Measurements from ENCODE around the gene ARMC5.

ARMC5 gene

GRCh38 chr16:31473264-31473984, 14.1 kb downstream of the ARMC5 start:
- Histone ChIP-seq H3K79me2 (ENCODE audit: control insufficient read depth, low read length) (no peaks in the 10 kb centered on the region), H3K4me3 (ENCODE audit: low read length) (no peak overlapping the region), H3K9me2 (replicated peaks; ENCODE audit: control insufficient read depth, low read length) (no peaks in the 10 kb centered on the region), H4K20me1 (ENCODE audit: control insufficient read depth, insufficient read depth, low read depth, low read length) (no peaks in the 10 kb centered on the region), H3K4me1 (ENCODE audit: control insufficient read depth, low read length) (peaks cover 12% of the 10 kb centered on the region), H3K36me3 (ENCODE audit: control insufficient read depth, low read length) (no peaks in the 10 kb centered on the region), H3F3A (ENCODE audit: control insufficient read depth, insufficient read depth) (no peaks in the 10 kb centered on the region), H3K4me2 (ENCODE audit: low read length) (no peak overlapping the region), H3K9me3 (ENCODE audit: control insufficient read depth, insufficient read depth, low read length) (no peaks in the 10 kb centered on the region), H3K27ac (ENCODE audit: low read depth, low read length) (no peak overlapping the region), H3K27me3 (ENCODE audit: control insufficient read depth, low read length) (peaks cover 8% of the 10 kb centered on the region)
- no peak for TF ChIP-seq EZH2phosphoT487 (IDR thresholded peaks at IDR 0.05; ENCODE audit: borderline replicate concordance, low read length)
- TF ChIP-seq, protein P1, sequence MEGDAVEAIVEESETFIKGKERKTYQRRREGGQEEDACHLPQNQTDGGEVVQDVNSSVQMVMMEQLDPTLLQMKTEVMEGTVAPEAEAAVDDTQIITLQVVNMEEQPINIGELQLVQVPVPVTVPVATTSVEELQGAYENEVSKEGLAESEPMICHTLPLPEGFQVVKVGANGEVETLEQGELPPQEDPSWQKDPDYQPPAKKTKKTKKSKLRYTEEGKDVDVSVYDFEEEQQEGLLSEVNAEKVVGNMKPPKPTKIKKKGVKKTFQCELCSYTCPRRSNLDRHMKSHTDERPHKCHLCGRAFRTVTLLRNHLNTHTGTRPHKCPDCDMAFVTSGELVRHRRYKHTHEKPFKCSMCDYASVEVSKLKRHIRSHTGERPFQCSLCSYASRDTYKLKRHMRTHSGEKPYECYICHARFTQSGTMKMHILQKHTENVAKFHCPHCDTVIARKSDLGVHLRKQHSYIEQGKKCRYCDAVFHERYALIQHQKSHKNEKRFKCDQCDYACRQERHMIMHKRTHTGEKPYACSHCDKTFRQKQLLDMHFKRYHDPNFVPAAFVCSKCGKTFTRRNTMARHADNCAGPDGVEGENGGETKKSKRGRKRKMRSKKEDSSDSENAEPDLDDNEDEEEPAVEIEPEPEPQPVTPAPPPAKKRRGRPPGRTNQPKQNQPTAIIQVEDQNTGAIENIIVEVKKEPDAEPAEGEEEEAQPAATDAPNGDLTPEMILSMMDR (IDR thresholded peaks at IDR 0.05; ENCODE audit: low read depth, low read length, poor library complexity, severe bottlenecking) = no peak

DNA sequence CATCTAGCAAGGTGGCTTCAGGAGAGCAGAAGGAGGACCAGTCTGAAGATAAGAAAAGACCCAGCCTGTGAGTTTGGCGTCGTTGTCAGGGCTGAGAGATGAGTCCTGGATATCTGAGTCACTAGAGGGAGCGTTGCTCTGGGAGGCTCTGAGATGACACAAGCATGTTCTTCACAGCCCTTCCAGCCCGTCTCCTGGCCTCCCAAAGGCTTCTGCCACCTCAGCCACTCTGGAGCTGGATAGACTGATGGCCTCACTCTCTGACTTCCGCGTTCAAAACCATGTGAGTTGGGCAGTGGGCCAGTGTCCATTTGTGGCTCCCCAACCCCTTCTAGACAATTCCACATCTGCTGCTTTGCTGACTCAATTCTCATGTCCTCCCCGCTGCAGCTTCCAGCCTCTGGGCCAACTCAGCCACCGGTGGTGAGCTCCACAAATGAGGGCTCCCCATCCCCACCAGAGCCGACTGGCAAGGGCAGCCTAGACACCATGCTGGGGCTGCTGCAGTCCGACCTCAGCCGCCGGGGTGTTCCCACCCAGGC, 14.9 kb downstream of the ARMC5 start:
- no peak overlapping the region for H3K27ac ChIP-seq (ENCODE audit: low read depth, low read length)
- no peak for TF ChIP-seq EZH2phosphoT487 (IDR thresholded peaks at IDR 0.05; ENCODE audit: borderline replicate concordance, low read length)
- TF ChIP-seq, protein P1 (IDR thresholded peaks at IDR 0.05; ENCODE audit: low read depth, low read length, poor library complexity, severe bottlenecking) = no peak
- H3K27me3 ChIP-seq (ENCODE audit: control insufficient read depth, low read length) = peaks cover 12% of the 10 kb centered on the region
- no peaks in the 10 kb centered on the region for H3K9me3 ChIP-seq (ENCODE audit: control insufficient read depth, insufficient read depth, low read length)
- no peak overlapping the region for H3K4me3 ChIP-seq (ENCODE audit: low read length)
- no peak overlapping the region for H3K4me2 ChIP-seq (ENCODE audit: low read length)
- H3F3A ChIP-seq (ENCODE audit: control insufficient read depth, insufficient read depth) = no peaks in the 10 kb centered on the region
- no peaks in the 10 kb centered on the region for H4K20me1 ChIP-seq (ENCODE audit: control insufficient read depth, insufficient read depth, low read depth, low read length)
- H3K36me3 ChIP-seq (ENCODE audit: control insufficient read depth, low read length) = no peaks in the 10 kb centered on the region
- H3K4me1 ChIP-seq (ENCODE audit: control insufficient read depth, low read length) = peaks cover 12% of the 10 kb centered on the region
- no peaks in the 10 kb centered on the region for H3K9me2 ChIP-seq (replicated peaks; ENCODE audit: control insufficient read depth, low read length)
- H3K79me2 ChIP-seq (ENCODE audit: control insufficient read depth, low read length) = no peaks in the 10 kb centered on the region

DNA sequence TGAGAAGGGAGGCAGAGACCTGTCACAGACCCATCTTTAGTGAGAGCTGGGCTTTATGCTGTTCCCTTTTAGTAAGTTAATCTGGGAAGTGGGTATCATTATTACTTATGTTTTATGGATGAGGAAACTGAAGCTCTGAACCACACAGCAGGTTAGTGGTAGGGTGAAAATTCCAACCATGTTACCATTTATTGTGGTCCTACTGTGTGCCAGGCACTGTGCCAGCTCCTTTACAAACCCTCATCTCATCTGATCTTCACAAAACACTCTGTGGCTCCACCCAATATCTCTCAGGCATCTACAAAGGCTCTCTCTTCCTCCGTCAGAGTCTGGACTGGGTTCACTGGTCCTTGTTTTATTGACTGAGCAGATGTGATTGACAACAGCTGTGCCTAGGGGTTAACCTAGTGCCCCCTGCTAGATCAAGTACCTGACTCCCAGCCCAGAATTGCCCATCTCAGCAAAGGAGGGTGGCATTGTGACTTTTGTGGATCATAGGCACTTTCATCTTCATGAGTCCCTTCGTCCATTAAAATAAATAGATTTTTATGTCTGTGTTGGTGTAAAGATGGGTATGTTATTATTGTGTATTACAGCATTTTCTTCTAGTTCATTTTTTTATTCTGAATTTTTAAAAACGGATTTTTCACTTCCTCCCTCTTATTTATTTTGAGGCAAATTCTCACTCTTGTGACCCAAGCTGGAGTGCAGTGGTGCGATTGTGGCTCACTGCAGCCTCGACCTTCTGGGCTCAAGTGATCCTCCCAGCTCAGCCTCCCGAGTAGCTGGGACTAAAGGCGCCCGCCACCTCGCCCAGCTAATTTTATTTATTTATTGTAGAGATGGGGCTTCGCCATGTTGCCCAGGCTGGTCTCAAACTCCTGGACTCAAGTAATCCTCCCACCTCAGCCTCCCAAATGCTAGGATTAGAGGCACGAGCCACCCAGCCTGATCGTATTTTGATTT, 15.8 kb downstream of the ARMC5 start:
- TF ChIP-seq EZH2phosphoT487 (IDR thresholded peaks at IDR 0.05; ENCODE audit: borderline replicate concordance, low read length) = no peak
- TF ChIP-seq, protein P1 (IDR thresholded peaks at IDR 0.05; ENCODE audit: low read depth, low read length, poor library complexity, severe bottlenecking) = no peak
- H3K36me3 ChIP-seq (ENCODE audit: control insufficient read depth, low read length) = no peaks in the 10 kb centered on the region
- H4K20me1 ChIP-seq (ENCODE audit: control insufficient read depth, insufficient read depth, low read depth, low read length) = no peaks in the 10 kb centered on the region
- H3K4me2 ChIP-seq (ENCODE audit: low read length) = no peak overlapping the region
- H3K4me1 ChIP-seq (ENCODE audit: control insufficient read depth, low read length) = peaks cover 12% of the 10 kb centered on the region
- no peak overlapping the region for H3K27ac ChIP-seq (ENCODE audit: low read depth, low read length)
- H3K27me3 ChIP-seq (ENCODE audit: control insufficient read depth, low read length) = peaks cover 14% of the 10 kb centered on the region
- H3K79me2 ChIP-seq (ENCODE audit: control insufficient read depth, low read length) = no peaks in the 10 kb centered on the region
- no peaks in the 10 kb centered on the region for H3K9me3 ChIP-seq (ENCODE audit: control insufficient read depth, insufficient read depth, low read length)
- no peak overlapping the region for H3K4me3 ChIP-seq (ENCODE audit: low read length)
- no peaks in the 10 kb centered on the region for H3K9me2 ChIP-seq (replicated peaks; ENCODE audit: control insufficient read depth, low read length)
- no peaks in the 10 kb centered on the region for H3F3A ChIP-seq (ENCODE audit: control insufficient read depth, insufficient read depth)
